ENCODE data around the gene CASTOR2. TPM values are rescaled to one million over a fixed set of nuclear protein-coding genes. Genes with fewer than 3 reads are reported as not detected.

CASTOR2 gene
- 8.1 and 15.1 TPM in 2 replicates for total RNA-seq

DNA sequence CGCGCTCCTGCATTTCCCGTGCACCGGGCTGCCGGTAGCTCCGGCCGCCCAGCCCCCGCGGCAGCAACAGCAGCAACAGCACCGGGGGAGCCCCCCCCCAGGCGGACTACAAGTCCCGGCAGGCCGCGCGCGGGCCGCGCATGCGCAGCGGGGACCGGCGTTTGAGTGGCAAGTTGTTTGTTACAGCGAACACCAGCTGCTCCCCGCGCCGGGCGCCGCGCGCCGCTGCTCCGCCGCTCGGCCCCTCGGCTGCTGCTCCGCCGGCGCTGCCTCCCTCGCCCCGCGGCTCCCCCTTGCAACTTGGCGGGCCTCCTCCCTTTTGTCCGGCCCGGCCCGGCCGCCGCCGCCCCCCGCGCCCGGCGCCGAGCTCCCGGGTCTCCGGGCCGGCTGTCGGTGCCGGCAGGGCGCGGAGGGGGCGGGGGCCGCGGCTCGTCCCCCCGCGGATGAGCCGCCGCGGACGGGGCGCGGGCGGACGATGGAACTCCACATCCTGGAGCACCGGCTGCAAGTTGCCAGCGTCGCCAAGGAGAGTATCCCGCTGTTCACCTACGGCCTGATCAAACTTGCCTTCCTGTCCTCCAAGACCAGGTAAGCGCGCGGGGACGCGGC lies at the start of gene CASTOR2:
CASTOR2 (plus strand) TSS at position 195 of the 609 bp plus-strand sequence; CDS start at position 476, 281 bp downstream.

Other genes with a start within 250 kb of the CASTOR2 start
- gene NCF1, start 190.7 kb upstream of the CASTOR2 start, total RNA-seq, result under 0.01 and 0.09 TPM in 2 replicates
- 10.7 and 14.6 TPM in 2 replicates for gene GTF2IRD2, start 113.1 kb upstream of the CASTOR2 start, total RNA-seq
- gene RCC1L, start 109.1 kb downstream of the CASTOR2 start, total RNA-seq, result 57.2 and 59.4 TPM in 2 replicates
- gene GTF2IRD2B, start 127.9 kb downstream of the CASTOR2 start, total RNA-seq, result 17.5 and 24.8 TPM in 2 replicates

All from smooth muscle cell of bladder (primary cell).